Neural progenitor cell (in vitro differentiated cells): ENCODE data around the gene SLC23A1.

ENCODE experiments used
- CTCF ChIP-seq: fragments of 200-600 bp; sonication (generic); IDR thresholded peaks from 2 replicates; pipeline ENCODE4 v1.5.1; 2017; ENCODE audit warnings: antibody characterized with exemption, mild to moderate bottlenecking
- EZH2 ChIP-seq: fragments of 200-600 bp; sonication (generic); IDR thresholded peaks from 2 replicates; pipeline ENCODE4 v1.6.1; 2017; ENCODE audit warnings: antibody characterized with exemption, mild to moderate bottlenecking, moderate library complexity
- EZH2phosphoT487 ChIP-seq: fragments of 200-600 bp; sonication (generic); IDR thresholded peaks from 2 replicates; pipeline ENCODE4 v1.6.1; 2017; ENCODE audit warnings: antibody characterized with exemption

GRCh38 chr5:139341689-139342422 lies 41.2 kb downstream of the SLC23A1 start, which contains the start of gene PAIP2:
- peak; percentile 74 for TF ChIP-seq CTCF
- TF ChIP-seq EZH2: no peak
- no peak for TF ChIP-seq EZH2phosphoT487
